DND-41 (cell line): ENCODE results near the gene TOE1.

Experiments used
- ATAC-seq: fragments of 200-7000 bp; cut with Tn5 transposase; 3 replicates; pipeline ENCODE4 v1.9.1; 2021; ENCODE audit warnings: low read depth; ENCODE audit not compliant: insufficient read depth
- DNase-seq: peaks from one replicate; pipeline ENCODE4 v3.0.0-alpha.2; 2020
- H2AFZ ChIP-seq: 2 replicates; pipeline ENCODE4 v1.6.0; 2012; ENCODE audit warnings: low read depth, low read length
- H3K27ac ChIP-seq: 2 replicates; pipeline ENCODE4 v1.5.1; 2012; ENCODE audit warnings: low read length, inconsistent platforms
- H3K27me3 ChIP-seq: fragments of 200-600 bp; sonication (generic); 2 replicates; pipeline ENCODE4 v1.6.0; 2012; ENCODE audit warnings: low read length, mild to moderate bottlenecking, inconsistent platforms; ENCODE audit not compliant: insufficient read depth, poor library complexity
- H3K36me3 ChIP-seq: 2 replicates; pipeline ENCODE4 v1.5.1; 2012; ENCODE audit warnings: low read length, inconsistent platforms; ENCODE audit not compliant: insufficient read depth
- H3K4me1 ChIP-seq: 2 replicates; pipeline ENCODE4 v1.5.1; 2012; ENCODE audit warnings: mild to moderate bottlenecking, low read length; ENCODE audit not compliant: insufficient read depth
- H3K4me2 ChIP-seq: 2 replicates; pipeline ENCODE4 v1.6.0; 2012; ENCODE audit warnings: mild to moderate bottlenecking, moderate library complexity, low read length, inconsistent platforms; ENCODE audit not compliant: insufficient read depth
- H3K4me3 ChIP-seq, 2 experiments: fragments of 200-600 bp in 1 of 2; shearing (Covaris generic) in 1 of 2; 2 replicates each; pipeline ENCODE4 v1.5.1; 2012 to 2016; ENCODE audit warnings: inconsistent platforms in 2 of 2, low read length in 2 of 2, mild to moderate bottlenecking in 2 of 2, low read depth in 1 of 2, moderate library complexity in 1 of 2
- H3K79me2 ChIP-seq: 2 replicates; pipeline ENCODE4 v1.6.0; 2012; ENCODE audit warnings: low read length, inconsistent platforms; ENCODE audit not compliant: insufficient read depth
- H3K9ac ChIP-seq: 2 replicates; pipeline ENCODE4 v1.6.0; 2012; ENCODE audit warnings: low read depth, mild to moderate bottlenecking, inconsistent platforms, low read length, moderate library complexity
- H3K9me3 ChIP-seq: 2 replicates; pipeline ENCODE4 v1.5.1; 2012; ENCODE audit warnings: low read length, moderate library complexity, mild to moderate bottlenecking, inconsistent platforms; ENCODE audit not compliant: insufficient read depth, severe bottlenecking
- H4K20me1 ChIP-seq: 2 replicates; pipeline ENCODE4 v1.6.0; 2012; ENCODE audit warnings: low read length; ENCODE audit not compliant: insufficient read depth
- EZH2 ChIP-seq: IDR thresholded peaks from 3 replicates; pipeline ENCODE4 v1.6.1; 2012; ENCODE audit warnings: borderline replicate concordance, low read depth, mild to moderate bottlenecking, moderate library complexity, low read length, inconsistent platforms; ENCODE audit not compliant: severe bottlenecking
- TF ChIP-seq, protein P1 (sequence below): IDR thresholded peaks from 2 replicates; pipeline ENCODE4 v1.5.1; 2012; ENCODE audit warnings: borderline replicate concordance, low read length, moderate library complexity, mild to moderate bottlenecking; ENCODE audit not compliant: poor library complexity, severe bottlenecking; ENCODE audit errors: extremely low read depth

The TOE1 gene

DNA sequence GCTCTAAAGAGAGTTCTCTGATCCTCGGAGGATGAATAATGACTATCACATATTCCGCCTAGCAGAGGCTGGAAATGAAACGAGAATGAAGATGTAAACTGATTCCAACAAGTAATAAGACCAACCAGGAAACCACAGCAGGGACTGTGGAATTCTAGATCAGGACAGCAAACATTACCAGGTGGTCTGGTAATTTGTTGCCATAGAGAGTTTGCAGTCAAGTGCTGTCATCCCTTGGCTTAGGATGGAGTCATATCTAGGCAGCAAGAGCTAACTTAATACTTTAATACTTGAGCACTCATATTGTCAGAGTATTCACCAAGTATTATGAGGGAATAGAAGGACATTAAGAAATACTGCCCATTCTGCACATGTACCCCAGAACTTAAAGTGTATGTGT lies 45.3 kb downstream of the TOE1 start:
- TF ChIP-seq, protein P1, sequence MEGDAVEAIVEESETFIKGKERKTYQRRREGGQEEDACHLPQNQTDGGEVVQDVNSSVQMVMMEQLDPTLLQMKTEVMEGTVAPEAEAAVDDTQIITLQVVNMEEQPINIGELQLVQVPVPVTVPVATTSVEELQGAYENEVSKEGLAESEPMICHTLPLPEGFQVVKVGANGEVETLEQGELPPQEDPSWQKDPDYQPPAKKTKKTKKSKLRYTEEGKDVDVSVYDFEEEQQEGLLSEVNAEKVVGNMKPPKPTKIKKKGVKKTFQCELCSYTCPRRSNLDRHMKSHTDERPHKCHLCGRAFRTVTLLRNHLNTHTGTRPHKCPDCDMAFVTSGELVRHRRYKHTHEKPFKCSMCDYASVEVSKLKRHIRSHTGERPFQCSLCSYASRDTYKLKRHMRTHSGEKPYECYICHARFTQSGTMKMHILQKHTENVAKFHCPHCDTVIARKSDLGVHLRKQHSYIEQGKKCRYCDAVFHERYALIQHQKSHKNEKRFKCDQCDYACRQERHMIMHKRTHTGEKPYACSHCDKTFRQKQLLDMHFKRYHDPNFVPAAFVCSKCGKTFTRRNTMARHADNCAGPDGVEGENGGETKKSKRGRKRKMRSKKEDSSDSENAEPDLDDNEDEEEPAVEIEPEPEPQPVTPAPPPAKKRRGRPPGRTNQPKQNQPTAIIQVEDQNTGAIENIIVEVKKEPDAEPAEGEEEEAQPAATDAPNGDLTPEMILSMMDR = no peak
- no peak for TF ChIP-seq EZH2
- H3K36me3 ChIP-seq = no peaks in the 10 kb centered on the region
- H3K4me3 ChIP-seq = no peak overlapping the region
- H3K9ac ChIP-seq = no peak overlapping the region
- no peak for ATAC-seq
- no peak overlapping the region for H2AFZ ChIP-seq
- H3K4me1 ChIP-seq = no peaks in the 10 kb centered on the region
- no peaks in the 10 kb centered on the region for H3K9me3 ChIP-seq
- H3K27me3 ChIP-seq = no peaks in the 10 kb centered on the region
- H3K27ac ChIP-seq = no peak overlapping the region
- DNase-seq = no peak
- H4K20me1 ChIP-seq = no peaks in the 10 kb centered on the region
- H3K4me2 ChIP-seq = no peak overlapping the region
- no peaks in the 10 kb centered on the region for H3K79me2 ChIP-seq

DNA sequence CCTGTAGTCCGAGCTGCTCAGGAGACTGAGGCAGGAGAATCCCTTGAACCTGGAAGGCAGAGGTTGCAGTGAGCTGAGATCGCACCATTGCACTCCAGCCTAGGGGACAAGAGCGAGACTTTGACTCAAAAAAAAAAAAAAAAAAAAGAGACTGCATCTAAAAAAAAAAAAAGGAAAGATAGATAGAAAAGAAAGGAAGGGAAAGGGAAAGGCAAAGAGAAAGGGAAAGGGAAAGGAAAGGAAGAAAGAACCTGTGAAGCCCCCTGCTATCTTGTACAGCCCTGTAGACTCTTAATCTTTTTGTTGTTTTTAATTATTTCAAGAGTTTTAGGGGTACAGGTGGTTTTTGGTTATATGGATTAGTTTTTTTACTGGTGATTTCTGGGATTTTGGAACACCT lies 46.2 kb downstream of the TOE1 start:
- H3K9me3 ChIP-seq = no peaks in the 10 kb centered on the region
- no peaks in the 10 kb centered on the region for H4K20me1 ChIP-seq
- H3K27me3 ChIP-seq = no peaks in the 10 kb centered on the region
- no peak overlapping the region for H3K9ac ChIP-seq
- no peak for ATAC-seq
- no peak overlapping the region for H2AFZ ChIP-seq
- no peak overlapping the region for H3K27ac ChIP-seq
- no peaks in the 10 kb centered on the region for H3K4me1 ChIP-seq
- no peaks in the 10 kb centered on the region for H3K36me3 ChIP-seq
- no peaks in the 10 kb centered on the region for H3K79me2 ChIP-seq
- TF ChIP-seq EZH2 = no peak
- TF ChIP-seq, protein P1 = no peak
- DNase-seq = no peak
- H3K4me3 ChIP-seq = no peak overlapping the region
- H3K4me2 ChIP-seq = no peak overlapping the region
